ENCODE data around the gene TRIML1. TPM values are rescaled to one million over a fixed set of nuclear protein-coding genes. Genes with fewer than 3 reads are reported as not detected.

TRIML1 gene
- total and polyA plus RNA-seq, 2 donors (not counting 1 experiment from before 2014, with no cell fraction given), result not detected

GRCh38 chr4:188194421-188194820 is 55.2 kb downstream of the TRIML1 start:
- Histone ChIP-seq H4K20me1 (ENCODE audit: control insufficient read depth, insufficient read depth, low read length, poor library complexity, severe bottlenecking) (no peaks in the 10 kb centered on the region), H3K36me3 (replicated peaks in 1 of 2; ENCODE audit: control extremely low read depth in 1 of 2, control insufficient read depth in 1 of 2, extremely low read depth in 1 of 2, insufficient read depth in 2 of 2, low read length in 1 of 2) (no peaks in the 10 kb centered on the region), H3K9ac (ENCODE audit: low read length) (no peak overlapping the region), H3K4me1 (ENCODE audit: control insufficient read depth in 2 of 2, insufficient read depth in 2 of 2, low read length in 2 of 2) (no peaks in the 10 kb centered on the region), H2AFZ (ENCODE audit: insufficient read depth, low read depth, low read length, poor library complexity, severe bottlenecking) (no peak overlapping the region), H3K27me3 (replicated peaks in 1 of 4; ENCODE audit: control extremely low read depth in 1 of 4, control insufficient read depth in 3 of 4, insufficient read depth in 4 of 4, low read length in 3 of 4) (no peaks in the 10 kb centered on the region), H3K79me2 (ENCODE audit: control insufficient read depth, insufficient read depth, low read length) (no peaks in the 10 kb centered on the region), H3K4me2 (replicated peaks; ENCODE audit: low read depth, low read length, poor library complexity, severe bottlenecking) (no peak overlapping the region), H3K27ac (ENCODE audit: low read length in 2 of 2) (no peak overlapping the region), H3K9me3 (ENCODE audit: control extremely low read depth in 1 of 3, control insufficient read depth in 2 of 3, insufficient read depth in 1 of 3, low read length in 2 of 3) (peaks cover 0 to 14% (median 0%) of the 10 kb centered on the region in 3 donors), H3K4me3 (ENCODE audit: control extremely low read depth in 1 of 5, extremely low read depth in 1 of 5, insufficient read depth in 1 of 5, low read depth in 2 of 5, low read length in 4 of 5) (no peak overlapping the region)
- ChIA-PET CTCF (no interaction called here), POLR2A (no interaction called here)
- Mint-ChIP-seq H3K4me1 (no peaks in the 10 kb centered on the region), H3K27ac (no peak overlapping the region), H3K27me3 (no peaks in the 10 kb centered on the region), H3K4me3 (no peak overlapping the region), H3K9me3 (ENCODE audit: insufficient read depth) (peaks cover 7% of the 10 kb centered on the region)
- intact Hi-C loops (cut with micrococcal nuclease), result no loop called here
- no peak for TF ChIP-seq EZH2 (IDR thresholded peaks at IDR 0.05; ENCODE audit: borderline replicate concordance, insufficient read depth, low read depth, low read length, poor library complexity, severe bottlenecking)
- no peak for TF ChIP-seq CTCF (IDR thresholded peaks at IDR 0.05)
- WGBS (ENCODE audit: insufficient coverage), result 86% methylated on average over 4 of the region's 5 CpGs
- ATAC-seq (ENCODE audit: low read depth) (no peak), DNase-seq (no peak)

- H3K27me3 ChIP-seq (replicated peaks in 1 of 4; ENCODE audit: control extremely low read depth in 1 of 4, control insufficient read depth in 3 of 4, insufficient read depth in 4 of 4, low read length in 3 of 4), result no peaks in the 10 kb centered on the region
- DNase-seq, result no peak
- Mint-ChIP-seq H3K9me3 (ENCODE audit: insufficient read depth) (peaks cover 7% of the 10 kb centered on the region), H3K27ac (no peak overlapping the region), H3K4me1 (no peaks in the 10 kb centered on the region), H3K4me3 (no peak overlapping the region), H3K27me3 (no peaks in the 10 kb centered on the region)
- no peak for TF ChIP-seq CTCF (IDR thresholded peaks at IDR 0.05)
- no peak for TF ChIP-seq EZH2 (IDR thresholded peaks at IDR 0.05; ENCODE audit: borderline replicate concordance, insufficient read depth, low read depth, low read length, poor library complexity, severe bottlenecking)
- no peaks in the 10 kb centered on the region for H4K20me1 ChIP-seq (ENCODE audit: control insufficient read depth, insufficient read depth, low read length, poor library complexity, severe bottlenecking)
- no peak overlapping the region for H3K9ac ChIP-seq (ENCODE audit: low read length)
- no peak for ATAC-seq (ENCODE audit: low read depth)
- no peak overlapping the region for H3K27ac ChIP-seq (ENCODE audit: low read length in 2 of 2)
- ChIA-PET CTCF (no interaction called here), POLR2A (no interaction called here)
- H2AFZ ChIP-seq (ENCODE audit: insufficient read depth, low read depth, low read length, poor library complexity, severe bottlenecking), result no peak overlapping the region
- no peaks in the 10 kb centered on the region for H3K36me3 ChIP-seq (replicated peaks in 1 of 2; ENCODE audit: control extremely low read depth in 1 of 2, control insufficient read depth in 1 of 2, extremely low read depth in 1 of 2, insufficient read depth in 2 of 2, low read length in 1 of 2)
- WGBS (ENCODE audit: insufficient coverage), result 81% methylated on average over 5 of the region's 8 CpGs
- no peak overlapping the region for H3K4me3 ChIP-seq (ENCODE audit: control extremely low read depth in 1 of 5, extremely low read depth in 1 of 5, insufficient read depth in 1 of 5, low read depth in 2 of 5, low read length in 4 of 5)
- no peaks in the 10 kb centered on the region for H3K4me1 ChIP-seq (ENCODE audit: control insufficient read depth in 2 of 2, insufficient read depth in 2 of 2, low read length in 2 of 2)
- no peaks in the 10 kb centered on the region for H3K79me2 ChIP-seq (ENCODE audit: control insufficient read depth, insufficient read depth, low read length)
- peaks cover 0 to 16% (median 0%) of the 10 kb centered on the region in 3 donors for H3K9me3 ChIP-seq (ENCODE audit: control extremely low read depth in 1 of 3, control insufficient read depth in 2 of 3, insufficient read depth in 1 of 3, low read length in 2 of 3)
- H3K4me2 ChIP-seq (replicated peaks; ENCODE audit: low read depth, low read length, poor library complexity, severe bottlenecking), result no peak overlapping the region
- intact Hi-C loops (cut with micrococcal nuclease), result no loop called here
Observed at GRCh38 chr4:188195389-188195985, 56.2 kb downstream of the TRIML1 start.

Measured in B cell (primary cell).